Spleen (tissue), 11 donors: Measurements from ENCODE around the gene TBC1D22A. TPM values are rescaled to one million over a fixed set of nuclear protein-coding genes. Genes with fewer than 3 reads are reported as not detected.

Source experiments
- DNase-seq: peaks from one replicate; pipeline ENCODE4 v3.0.0-alpha.2; 2020
- H3K27ac ChIP-seq, 8 donors: fragments of 200-600 bp; sonication (generic) in 7 of 8; 1 replicate in 4 of 8; 2 replicates in 4 of 8; pipeline versions ENCODE4 v1.5.0 to v1.8.0; 2016 to 2021; ENCODE audit warnings: inconsistent platforms in 4 of 8, mild to moderate bottlenecking in 4 of 8, moderate library complexity in 1 of 8
- H3K27me3 ChIP-seq, 7 donors: fragments of 200-600 bp; sonication (generic) in 6 of 7; replicated peaks in 1 of 7; 1 replicate in 4 of 7; 2 replicates in 3 of 7; pipeline versions ENCODE4 v1.5.0 to v1.8.0; 2016 to 2021; ENCODE audit warnings: inconsistent platforms in 3 of 7, mild to moderate bottlenecking in 1 of 7
- H3K36me3 ChIP-seq, 6 donors: fragments of 200-600 bp; sonication (generic) in 5 of 6; 1 replicate in 4 of 6; 2 replicates in 2 of 6; pipeline versions ENCODE4 v1.5.0 to v1.8.0; 2016 to 2021; ENCODE audit warnings: inconsistent platforms in 2 of 6
- H3K4me1 ChIP-seq, 6 donors: fragments of 200-600 bp; sonication (generic) in 5 of 6; 1 replicate in 3 of 6; 2 replicates in 3 of 6; pipeline versions ENCODE4 v1.5.0 to v1.8.0; 2016 to 2021; ENCODE audit warnings: inconsistent platforms in 3 of 6
- H3K4me3 ChIP-seq, 8 donors: fragments of 200-600 bp; sonication (generic) in 7 of 8; 1 replicate in 4 of 8; 2 replicates in 4 of 8; pipeline versions ENCODE4 v1.5.0 to v1.8.0; 2016 to 2021; ENCODE audit warnings: inconsistent platforms in 4 of 8, mild to moderate bottlenecking in 4 of 8, moderate library complexity in 2 of 8
- H3K9me3 ChIP-seq, 8 donors: fragments of 200-600 bp; sonication (generic) in 7 of 8; 1 replicate in 4 of 8; 2 replicates in 4 of 8; pipeline versions ENCODE4 v1.5.0 to v1.8.0; 2016 to 2021; ENCODE audit warnings: inconsistent platforms in 4 of 8
- CTCF ChIP-seq, 11 experiments: fragments of 200-600 bp in 7 of 11; fragments of 450-650 bp in 4 of 11; sonication (generic) in 4 of 11; IDR thresholded peaks in 8 of 11; conservative IDR thresholded peaks in 3 of 11; 1 replicate in 7 of 11; 2 replicates in 4 of 11; pipeline versions ENCODE4 v1.4.0 to v1.8.0; 2016 to 2021; ENCODE audit warnings: antibody characterized with exemption in 11 of 11, inconsistent platforms in 4 of 11, mild to moderate bottlenecking in 1 of 11
- POLR2A ChIP-seq, 3 donors: fragments of 450-650 bp; IDR thresholded peaks; one replicate each; pipeline ENCODE4 v1.5.1; 2017; ENCODE audit warnings: antibody characterized with exemption in 3 of 3, mild to moderate bottlenecking in 1 of 3
- POLR2AphosphoS5 ChIP-seq, 3 donors: sonication (generic); formaldehyde crosslinking; IDR thresholded peaks; one replicate each; pipeline ENCODE4 v1.5.1; 2017; ENCODE audit warnings: antibody characterized with exemption in 3 of 3
- WGBS, 5 donors: extraction: QIAGEN DNeasy Blood & Tissue Kit in 3 of 5; methylation state at CpG; one replicate each; pipeline versions ENCODE4 v1.1.5 to v1.1.7; 2013 to 2018; 5-methylcytosine and 5-hydroxymethylcytosine counted together
- intact Hi-C: fragments of 100-400 bp; cut with DNase I; formaldehyde crosslinking; loops from one replicate; pipeline ENCODE4 v1.15.0; 2023; ENCODE audit warnings: low total_unique reads
- polyA plus RNA-seq, 3 donors: library from polyadenylated mRNA; stranded (reverse); fragments of 200-250 nt; gene quantifications; one replicate each; pipeline ENCODE4 v1.2.1, GENCODE V29; 2013
- total RNA-seq, 7 donors: library from RNA; depleted of rRNA in 3 of 7; stranded (reverse); fragments of >200 nt in 3 of 7; fragmentation: NEBNext Ultra II Directional in 4 of 7; extraction: Animal tissue kit (Norgen Biotek cat#: 25700) in 4 of 7; gene quantifications; one replicate each; pipeline versions ENCODE4 v1.1.0 to v1.2.1, GENCODE V29; 2016 to 2021
- donor health status: healthy with polysubstance abuse.
- donor health status: DM: no; HTN: no; CAD: no; lungs with moderate emphysema.
- donor health status: DM: no; HTN: no; CAD: no.
- donor health status: Bipolar disorder and iron deficiency.
- donor health status: healthy.
- donor health status: DM: no; HTN: no; CAD: no.
- donor health status: DM: yes; HTN: yes; CAD: no.

Gene TBC1D22A
- total and polyA plus RNA-seq, 10 donors, result 17.2 to 66.9 (median 49.6) TPM

- WGBS, 5 donors, result 94 to 98% (median 96%) methylated on average over 10 to 12 of the region's 12 CpGs
- no peak for DNase-seq
- no peak overlapping the region for H3K27ac ChIP-seq
- no peaks in the 10 kb centered on the region for H3K9me3 ChIP-seq
- TF ChIP-seq POLR2A (IDR thresholded peaks at IDR 0.05) (no peak), POLR2AphosphoS5 (IDR thresholded peaks at IDR 0.05) (peak in 1 of 3 donors; percentile 8), CTCF (IDR thresholded peaks at IDR 0.05 in 8 of 11, conservative IDR thresholded peaks at IDR 0.05 in 3 of 11) (no peak)
- intact Hi-C loops, result no loop called here
- peaks cover 4 to 79% (median 27%) of the 10 kb centered on the region in 6 donors for H3K36me3 ChIP-seq
- H3K4me3 ChIP-seq, result no peak overlapping the region
- H3K4me1 ChIP-seq, result no peaks in the 10 kb centered on the region
- H3K27me3 ChIP-seq, result no peaks in the 10 kb centered on the region
Measured at GRCh38 chr22:46979506-46979905, 217.1 kb downstream of the TBC1D22A start.

- H3K27ac ChIP-seq, result no peak overlapping the region
- no peaks in the 10 kb centered on the region for H3K27me3 ChIP-seq
- WGBS, 5 donors, result 84 to 98% (median 95%) methylated on average over 3 of the region's 3 CpGs
- no peaks in the 10 kb centered on the region for H3K4me1 ChIP-seq
- no peak for DNase-seq
- H3K36me3 ChIP-seq, result peaks cover 4 to 76% (median 21%) of the 10 kb centered on the region in 6 donors
- H3K4me3 ChIP-seq, result no peak overlapping the region
- no peak for TF ChIP-seq POLR2A (IDR thresholded peaks at IDR 0.05)
- TF ChIP-seq POLR2AphosphoS5 (IDR thresholded peaks at IDR 0.05), result no peak
- TF ChIP-seq CTCF (IDR thresholded peaks at IDR 0.05 in 8 of 11, conservative IDR thresholded peaks at IDR 0.05 in 3 of 11), result no peak
- intact Hi-C loops, result no loop called here
- H3K9me3 ChIP-seq, result no peaks in the 10 kb centered on the region
Measured at GRCh38 chr22:46980392-46980791, 217.9 kb downstream of the TBC1D22A start.

GRCh38 chr22:46982635-46983034 lies 220.2 kb downstream of the TBC1D22A start:
- H3K4me1 ChIP-seq, result no peaks in the 10 kb centered on the region
- no peak for DNase-seq
- intact Hi-C loops, result no loop called here
- H3K27me3 ChIP-seq, result no peaks in the 10 kb centered on the region
- 96 to 98% (median 96%) methylated on average over 13 to 14 of the region's 14 CpGs for WGBS, 5 donors
- H3K9me3 ChIP-seq, result no peaks in the 10 kb centered on the region
- H3K27ac ChIP-seq, result no peak overlapping the region
- peaks cover 0 to 63% (median 9%) of the 10 kb centered on the region in 6 donors for H3K36me3 ChIP-seq
- H3K4me3 ChIP-seq, result no peak overlapping the region
- TF ChIP-seq POLR2A (IDR thresholded peaks at IDR 0.05), result no peak
- TF ChIP-seq CTCF (IDR thresholded peaks at IDR 0.05 in 8 of 11, conservative IDR thresholded peaks at IDR 0.05 in 3 of 11), result no peak
- peak in 1 of 3 donors; percentile 16 for TF ChIP-seq POLR2AphosphoS5 (IDR thresholded peaks at IDR 0.05)

- no peak for DNase-seq
- WGBS, 5 donors, result 90 to 96% (median 93%) methylated on average over 4 of the region's 4 CpGs
- Histone ChIP-seq H3K4me1 (no peaks in the 10 kb centered on the region), H3K27ac (no peak overlapping the region), H3K36me3 (peaks cover 0 to 60% (median 7%) of the 10 kb centered on the region in 6 donors), H3K4me3 (no peak overlapping the region), H3K9me3 (no peaks in the 10 kb centered on the region), H3K27me3 (no peaks in the 10 kb centered on the region)
- intact Hi-C loops, result no loop called here
- TF ChIP-seq CTCF (IDR thresholded peaks at IDR 0.05 in 8 of 11, conservative IDR thresholded peaks at IDR 0.05 in 3 of 11) (no peak), POLR2A (IDR thresholded peaks at IDR 0.05) (no peak), POLR2AphosphoS5 (IDR thresholded peaks at IDR 0.05) (no peak)
Measured at GRCh38 chr22:46983046-46983445, 220.6 kb downstream of the TBC1D22A start.
